Globus pallidus (tissue), 1 donor: ENCODE measurements around the gene USE1.

Experiments used
- DNase-seq: peaks from one replicate; pipeline ENCODE4 v3.0.0-alpha.2; 2015; ENCODE audit warnings: low spot score

USE1 gene

DNA sequence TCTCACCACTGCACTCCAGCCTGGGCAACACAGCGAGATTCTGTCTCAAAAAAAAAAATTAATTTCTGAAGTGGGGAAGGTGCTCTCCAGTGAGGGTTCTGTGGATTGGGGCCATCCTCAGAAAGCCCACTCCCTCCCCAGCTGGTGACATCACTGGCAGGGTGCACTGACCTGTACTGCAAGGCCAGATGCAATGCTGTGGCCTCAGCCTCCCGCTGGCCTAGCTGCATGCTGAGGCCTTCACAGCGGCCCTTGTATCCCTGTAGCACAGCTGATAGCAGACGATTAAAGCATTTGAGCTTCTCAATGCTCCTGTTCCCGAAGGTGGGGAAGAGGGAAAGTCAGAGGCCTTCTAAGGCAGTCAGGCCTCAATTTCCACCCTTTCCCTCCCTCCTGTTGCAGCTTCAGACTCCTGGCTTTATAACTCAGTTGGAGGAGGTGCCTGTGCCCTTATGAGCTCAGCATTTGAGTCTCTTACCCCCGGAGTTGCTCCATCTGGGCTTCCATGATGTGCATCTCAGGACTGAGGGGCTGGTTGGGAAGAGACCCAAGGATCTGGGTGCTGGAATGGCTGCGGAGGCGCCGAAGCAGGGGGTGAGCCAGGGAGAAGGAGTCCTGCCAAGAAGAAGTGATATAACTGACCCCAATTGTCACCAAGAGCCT is 44.1 kb downstream of the USE1 start:
- DNase-seq: no peak

DNA sequence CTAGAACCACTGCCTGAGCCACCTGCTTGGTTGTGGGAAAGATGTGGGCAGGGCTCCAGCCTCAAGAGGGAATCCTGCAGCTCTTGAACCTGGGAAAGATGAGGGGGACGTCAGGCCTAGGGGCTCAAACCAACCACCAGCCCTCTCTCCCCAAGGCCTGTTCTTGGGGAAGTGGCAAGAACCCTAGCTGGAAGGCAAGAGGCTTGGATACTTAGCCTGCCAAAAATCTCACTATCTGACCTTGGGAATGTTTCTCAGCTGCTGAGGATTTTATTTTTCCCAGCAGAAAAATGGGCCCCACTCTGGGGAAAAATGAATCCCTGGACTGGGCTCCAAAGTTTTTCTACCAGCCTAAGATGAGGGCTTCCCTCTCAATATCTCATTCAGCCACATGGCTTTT is 44.8 kb downstream of the USE1 start:
- DNase-seq: no peak

DNA sequence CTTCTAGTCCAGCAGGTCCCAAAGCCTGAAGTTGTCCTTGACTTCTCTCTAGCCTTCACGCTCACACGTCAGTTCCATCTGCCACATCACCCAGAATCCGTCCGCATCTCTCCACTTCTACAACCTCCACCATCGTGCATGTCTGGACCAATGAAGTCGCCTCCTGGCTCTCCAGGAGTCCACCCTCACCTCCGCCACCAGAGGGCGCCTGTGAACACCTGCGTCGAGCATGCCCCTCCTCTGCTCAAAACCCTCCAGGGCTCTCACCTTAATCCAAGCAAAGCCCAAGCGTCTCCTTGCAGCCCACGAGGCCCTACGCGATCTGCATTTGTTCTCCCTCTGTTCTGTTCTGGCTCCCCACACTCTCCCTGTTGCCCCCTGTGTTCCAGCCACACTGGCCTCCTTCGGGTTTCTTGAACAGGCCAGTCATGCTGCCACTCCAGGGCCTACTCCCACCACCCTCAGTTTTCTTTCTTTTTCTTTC is 45.7 kb downstream of the USE1 start:
- DNase-seq: peak; percentile 54

DNA sequence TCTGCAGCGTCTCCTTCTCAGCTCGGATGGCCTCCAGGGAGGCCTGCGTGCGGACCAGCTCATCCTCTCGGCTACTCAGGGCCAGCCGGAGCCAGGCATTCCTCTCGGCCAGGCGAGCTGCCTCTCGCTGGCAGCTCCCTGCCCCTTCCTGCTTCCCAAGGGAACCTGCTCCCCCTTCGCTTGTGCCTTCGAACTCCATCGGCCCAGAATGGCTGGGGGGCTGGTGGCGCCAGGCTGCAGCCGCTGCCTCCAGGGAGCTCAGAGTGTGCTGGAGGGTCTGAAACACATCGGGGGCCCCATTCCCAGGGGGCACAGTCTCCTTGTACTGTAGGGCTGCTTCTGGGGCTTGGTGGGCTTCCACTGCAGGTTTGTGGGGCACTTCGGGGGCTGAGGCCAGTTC is 47.4 kb downstream of the USE1 start:
- no peak for DNase-seq

DNA sequence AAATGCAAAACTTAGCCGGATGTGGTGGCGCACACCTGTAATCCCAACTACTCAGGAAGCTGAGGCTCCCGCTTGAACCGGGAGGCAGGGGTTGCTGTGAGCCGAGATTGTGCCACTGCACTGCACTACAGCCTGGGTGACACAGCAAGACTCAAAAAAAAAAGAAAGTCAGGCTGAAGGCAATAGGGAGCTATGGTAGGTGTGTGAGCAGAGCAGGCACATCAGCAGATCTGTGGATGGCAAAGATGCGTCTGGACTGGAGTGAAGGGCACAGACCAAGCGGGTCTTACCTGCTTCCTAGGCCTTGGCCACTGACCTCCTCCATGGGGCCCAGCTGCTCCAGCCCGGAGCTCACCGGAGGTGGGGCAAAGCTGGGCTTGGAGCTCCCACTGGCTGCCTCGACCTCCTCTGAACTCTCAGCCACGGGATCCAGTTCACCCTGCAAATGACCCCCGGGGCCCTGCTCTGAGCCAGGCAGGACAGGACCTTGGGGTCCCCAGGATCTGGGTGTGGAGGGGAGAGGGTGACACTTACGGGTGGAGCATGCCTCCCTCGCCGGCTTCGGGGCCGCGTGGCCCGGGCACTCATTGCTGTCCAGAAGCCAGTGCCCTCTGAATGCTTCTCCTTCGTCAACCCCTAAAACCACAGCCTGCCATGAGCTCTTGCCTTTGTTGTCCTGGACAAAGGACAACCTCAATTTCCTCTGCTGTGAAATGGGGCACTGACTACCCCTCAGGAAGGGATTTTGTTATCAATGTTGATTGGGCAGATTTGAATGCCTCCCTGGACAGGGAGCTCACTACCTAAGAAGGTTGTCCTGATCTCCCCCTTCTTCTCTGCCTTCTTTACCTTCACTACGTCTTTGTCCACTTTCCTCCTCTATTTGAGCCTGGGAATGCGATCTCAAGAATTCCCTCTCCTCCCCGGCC is 48.8 kb downstream of the USE1 start:
- no peak for DNase-seq

DNA sequence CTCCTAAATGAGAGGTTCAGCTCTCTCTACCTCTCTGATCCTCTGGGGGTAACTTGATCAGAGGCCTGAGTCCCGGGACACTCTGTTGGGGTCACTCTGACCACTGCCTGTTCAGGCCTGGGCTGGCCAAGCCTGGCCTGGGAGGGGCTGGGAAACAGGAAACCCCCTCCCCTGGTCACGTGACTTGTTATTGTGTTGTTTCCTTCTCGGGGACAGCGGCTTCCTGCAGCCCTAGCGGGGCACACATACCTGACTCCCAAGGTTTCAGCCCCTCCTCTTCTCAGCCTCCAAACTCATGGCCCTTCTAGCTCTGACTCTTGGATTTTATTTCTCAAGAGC is 49.5 kb downstream of the USE1 start, which contains the start of gene USHBP1:
USHBP1 (minus strand) TSS at position 105 of the 339 bp plus-strand sequence. CDS start 446 bp downstream, outside the sequence.
- no peak for DNase-seq

DNA sequence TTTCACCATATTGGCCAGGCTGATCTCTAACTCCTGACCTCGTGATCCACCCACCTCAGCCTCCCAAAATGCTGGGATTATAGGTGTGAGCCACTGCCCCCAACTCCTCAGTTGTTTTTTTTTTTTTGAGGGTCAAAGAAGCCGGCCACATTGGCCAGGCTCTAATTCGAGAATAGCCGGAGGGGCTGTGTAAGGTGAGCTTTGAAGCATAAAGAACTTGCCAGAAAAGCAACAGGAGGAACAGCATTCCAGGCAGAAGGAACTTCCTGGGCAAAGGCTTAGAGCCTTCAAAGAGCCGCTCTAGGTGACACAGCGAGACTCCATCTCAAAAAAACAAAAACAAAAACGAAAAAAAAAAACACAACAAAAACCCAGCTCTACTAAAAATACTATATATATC is 50.9 kb downstream of the USE1 start:
- no peak for DNase-seq

DNA sequence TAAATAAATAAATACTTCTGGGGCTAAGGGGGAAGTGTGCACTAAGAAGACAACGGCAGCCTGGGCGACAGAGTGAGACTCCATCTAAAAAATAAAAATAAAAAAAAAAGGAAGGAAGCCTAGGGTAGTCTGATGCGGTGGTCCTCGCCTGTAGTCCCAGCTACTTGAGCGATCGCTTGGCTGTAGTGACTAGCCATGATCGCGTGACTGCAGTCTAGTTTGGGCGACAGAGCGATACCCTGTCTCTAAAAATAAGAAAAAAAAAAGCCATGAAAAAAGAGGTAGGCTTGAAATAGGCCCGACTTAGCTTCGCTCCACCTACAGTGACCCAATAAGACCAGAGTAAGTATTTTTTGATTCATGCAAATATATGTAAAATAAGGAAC is 51.4 kb downstream of the USE1 start:
- DNase-seq: no peak

DNA sequence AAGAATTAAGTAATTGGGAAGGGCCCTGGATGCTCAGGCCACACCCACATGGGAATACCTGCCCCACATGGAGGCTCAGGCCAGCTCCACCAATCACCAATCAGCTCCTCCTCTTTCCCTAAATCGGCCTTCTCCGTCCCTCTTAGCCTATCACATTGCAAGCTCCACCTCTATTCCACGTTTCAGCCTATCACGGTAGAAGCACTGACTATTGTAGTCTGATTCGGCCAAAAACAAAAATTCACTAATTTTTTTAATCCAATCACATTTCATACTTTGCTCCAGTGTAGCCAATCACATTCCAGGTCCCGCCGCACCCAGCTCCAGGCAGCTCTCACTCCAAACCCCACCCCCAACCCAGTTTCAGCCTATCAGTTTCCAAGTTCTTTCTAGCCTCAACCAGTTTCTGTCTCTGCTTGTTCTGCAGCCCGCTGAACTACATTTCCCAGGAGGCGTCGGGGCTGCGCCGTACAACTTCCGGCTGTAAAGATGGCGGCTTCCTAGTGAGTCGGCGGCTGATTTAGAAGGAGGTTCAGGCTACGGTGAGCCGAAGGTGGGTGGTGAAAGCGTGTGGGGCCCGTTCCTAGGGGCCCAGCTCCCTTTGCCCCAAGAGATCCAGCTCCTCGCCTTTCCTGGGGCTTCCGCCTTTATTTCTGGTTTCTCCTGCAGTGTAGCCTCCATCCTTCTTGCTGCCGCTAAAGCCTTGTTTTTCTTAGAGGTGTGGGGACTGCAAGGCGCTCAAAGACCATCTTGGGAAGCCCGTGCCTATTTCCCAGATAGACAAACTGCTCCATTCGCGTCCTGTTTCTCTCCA is 52.0 kb downstream of the USE1 start, which contains the start of gene BABAM1:
BABAM1 (plus strand) TSS at position 469 of the 814 bp plus-strand sequence. CDS start 1,364 bp downstream, outside the sequence.
- peak; percentile 99 for DNase-seq

DNA sequence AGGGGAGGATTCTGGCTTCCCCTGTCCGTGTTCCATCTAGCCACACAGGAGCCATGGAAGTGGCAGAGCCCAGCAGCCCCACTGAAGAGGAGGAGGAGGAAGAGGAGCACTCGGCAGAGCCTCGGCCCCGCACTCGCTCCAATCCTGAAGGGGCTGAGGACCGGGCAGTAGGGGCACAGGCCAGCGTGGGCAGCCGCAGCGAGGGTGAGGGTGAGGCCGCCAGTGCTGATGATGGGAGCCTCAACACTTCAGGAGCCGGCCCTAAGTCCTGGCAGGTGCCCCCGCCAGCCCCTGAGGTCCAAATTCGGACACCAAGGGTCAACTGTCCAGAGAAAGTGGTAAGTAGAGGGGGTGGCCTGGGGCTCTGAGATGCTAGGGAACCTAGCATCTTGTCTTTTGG is 53.6 kb downstream of the USE1 start:
- no peak for DNase-seq
